ENCODE results near the gene SSTR4. TPM values are rescaled to one million over a fixed set of nuclear protein-coding genes. Genes with fewer than 3 reads are reported as not detected.

Gene SSTR4
- total and polyA plus RNA-seq, 4 donors, result not detected

- H3K27me3 ChIP-seq (ENCODE audit: control insufficient read depth in 4 of 4, insufficient read depth in 4 of 4, low read length in 3 of 4), result no peaks in the 10 kb centered on the region
- H3K4me3 ChIP-seq (ENCODE audit: low read depth in 1 of 3, low read length in 3 of 3), result no peak overlapping the region
- H3K27ac ChIP-seq (ENCODE audit: low read depth in 1 of 2, low read length in 2 of 2), result no peak overlapping the region
- H3K9me3 ChIP-seq (ENCODE audit: control insufficient read depth in 4 of 4, low read length in 3 of 4), result no peaks in the 10 kb centered on the region
- H3K4me1 ChIP-seq (ENCODE audit: control insufficient read depth in 4 of 4, insufficient read depth in 4 of 4, low read length in 3 of 4), result no peaks in the 10 kb centered on the region
- TF ChIP-seq, protein P1, sequence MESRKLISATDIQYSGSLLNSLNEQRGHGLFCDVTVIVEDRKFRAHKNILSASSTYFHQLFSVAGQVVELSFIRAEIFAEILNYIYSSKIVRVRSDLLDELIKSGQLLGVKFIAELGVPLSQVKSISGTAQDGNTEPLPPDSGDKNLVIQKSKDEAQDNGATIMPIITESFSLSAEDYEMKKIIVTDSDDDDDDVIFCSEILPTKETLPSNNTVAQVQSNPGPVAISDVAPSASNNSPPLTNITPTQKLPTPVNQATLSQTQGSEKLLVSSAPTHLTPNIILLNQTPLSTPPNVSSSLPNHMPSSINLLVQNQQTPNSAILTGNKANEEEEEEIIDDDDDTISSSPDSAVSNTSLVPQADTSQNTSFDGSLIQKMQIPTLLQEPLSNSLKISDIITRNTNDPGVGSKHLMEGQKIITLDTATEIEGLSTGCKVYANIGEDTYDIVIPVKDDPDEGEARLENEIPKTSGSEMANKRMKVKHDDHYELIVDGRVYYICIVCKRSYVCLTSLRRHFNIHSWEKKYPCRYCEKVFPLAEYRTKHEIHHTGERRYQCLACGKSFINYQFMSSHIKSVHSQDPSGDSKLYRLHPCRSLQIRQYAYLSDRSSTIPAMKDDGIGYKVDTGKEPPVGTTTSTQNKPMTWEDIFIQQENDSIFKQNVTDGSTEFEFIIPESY (IDR thresholded peaks at IDR 0.05), result no peak
- TF ChIP-seq, protein P2, sequence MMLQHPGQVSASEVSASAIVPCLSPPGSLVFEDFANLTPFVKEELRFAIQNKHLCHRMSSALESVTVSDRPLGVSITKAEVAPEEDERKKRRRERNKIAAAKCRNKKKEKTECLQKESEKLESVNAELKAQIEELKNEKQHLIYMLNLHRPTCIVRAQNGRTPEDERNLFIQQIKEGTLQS (IDR thresholded peaks at IDR 0.05), result no peak
- TF ChIP-seq RAD21 (IDR thresholded peaks at IDR 0.05), result no peak
- TF ChIP-seq GABPA (IDR thresholded peaks at IDR 0.05 in 1 of 2, conservative IDR thresholded peaks at IDR 0.05 in 1 of 2), result no peak
- no peak for TF ChIP-seq CTCF (IDR thresholded peaks at IDR 0.05; ENCODE audit: low read depth, low read length, missing input control)
- no peak for TF ChIP-seq HNF4G (IDR thresholded peaks at IDR 0.05)
- TF ChIP-seq RXRA (IDR thresholded peaks at IDR 0.05), result no peak
- TF ChIP-seq, protein P3, sequence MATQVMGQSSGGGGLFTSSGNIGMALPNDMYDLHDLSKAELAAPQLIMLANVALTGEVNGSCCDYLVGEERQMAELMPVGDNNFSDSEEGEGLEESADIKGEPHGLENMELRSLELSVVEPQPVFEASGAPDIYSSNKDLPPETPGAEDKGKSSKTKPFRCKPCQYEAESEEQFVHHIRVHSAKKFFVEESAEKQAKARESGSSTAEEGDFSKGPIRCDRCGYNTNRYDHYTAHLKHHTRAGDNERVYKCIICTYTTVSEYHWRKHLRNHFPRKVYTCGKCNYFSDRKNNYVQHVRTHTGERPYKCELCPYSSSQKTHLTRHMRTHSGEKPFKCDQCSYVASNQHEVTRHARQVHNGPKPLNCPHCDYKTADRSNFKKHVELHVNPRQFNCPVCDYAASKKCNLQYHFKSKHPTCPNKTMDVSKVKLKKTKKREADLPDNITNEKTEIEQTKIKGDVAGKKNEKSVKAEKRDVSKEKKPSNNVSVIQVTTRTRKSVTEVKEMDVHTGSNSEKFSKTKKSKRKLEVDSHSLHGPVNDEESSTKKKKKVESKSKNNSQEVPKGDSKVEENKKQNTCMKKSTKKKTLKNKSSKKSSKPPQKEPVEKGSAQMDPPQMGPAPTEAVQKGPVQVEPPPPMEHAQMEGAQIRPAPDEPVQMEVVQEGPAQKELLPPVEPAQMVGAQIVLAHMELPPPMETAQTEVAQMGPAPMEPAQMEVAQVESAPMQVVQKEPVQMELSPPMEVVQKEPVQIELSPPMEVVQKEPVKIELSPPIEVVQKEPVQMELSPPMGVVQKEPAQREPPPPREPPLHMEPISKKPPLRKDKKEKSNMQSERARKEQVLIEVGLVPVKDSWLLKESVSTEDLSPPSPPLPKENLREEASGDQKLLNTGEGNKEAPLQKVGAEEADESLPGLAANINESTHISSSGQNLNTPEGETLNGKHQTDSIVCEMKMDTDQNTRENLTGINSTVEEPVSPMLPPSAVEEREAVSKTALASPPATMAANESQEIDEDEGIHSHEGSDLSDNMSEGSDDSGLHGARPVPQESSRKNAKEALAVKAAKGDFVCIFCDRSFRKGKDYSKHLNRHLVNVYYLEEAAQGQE (IDR thresholded peaks at IDR 0.05), result no peak
- TF ChIP-seq NR2F2 (IDR thresholded peaks at IDR 0.05), result no peak
- no peak for TF ChIP-seq YY1 (IDR thresholded peaks at IDR 0.05)
- no peak for TF ChIP-seq MAX (IDR thresholded peaks at IDR 0.05)
- no peak for TF ChIP-seq EGR1 (IDR thresholded peaks at IDR 0.05; ENCODE audit: low read depth in 2 of 2)
- no peak for TF ChIP-seq TAF1 (conservative IDR thresholded peaks at IDR 0.05)
- no peak for TF ChIP-seq FOXA1 (IDR thresholded peaks at IDR 0.05)
- TF ChIP-seq HNF4A (conservative IDR thresholded peaks at IDR 0.05), result no peak
- no peak for TF ChIP-seq SP1 (IDR thresholded peaks at IDR 0.05)
- no peak for TF ChIP-seq FOXA2 (IDR thresholded peaks at IDR 0.05)
- WGBS, result 96% methylated on average over 3 of the region's 3 CpGs
- no peaks in the 10 kb centered on the region for H3K36me3 ChIP-seq (ENCODE audit: control insufficient read depth in 4 of 4, insufficient read depth in 3 of 4, low read depth in 1 of 4, low read length in 3 of 4)
- no peak for DNase-seq (ENCODE audit: low spot score)
- no peak overlapping the region for H3K9ac ChIP-seq (ENCODE audit: low read depth in 1 of 2, low read length in 2 of 2)
These were observed 36.3 kb downstream of the SSTR4 start for GRCh38 chr20:23071398-23071797.

DNA sequence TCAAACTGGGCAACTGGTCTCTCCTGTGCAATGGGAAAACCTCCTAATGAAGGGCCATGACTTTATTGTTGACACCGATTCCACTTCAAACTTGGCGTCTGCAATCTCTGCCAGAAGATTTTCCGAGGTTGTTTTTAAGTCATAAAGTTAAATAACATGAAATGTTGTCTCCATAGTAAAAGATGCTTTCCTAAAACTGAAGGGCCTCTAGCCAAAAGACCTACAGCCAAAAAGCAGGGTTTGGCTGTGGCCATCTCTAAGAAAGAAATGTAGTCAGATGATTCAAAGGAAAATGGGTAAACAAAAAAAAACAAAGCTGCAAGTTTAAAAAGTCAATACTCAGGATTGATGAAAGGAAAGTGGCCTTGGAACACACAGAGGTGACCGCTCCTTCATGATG lies 36.9 kb downstream of the SSTR4 start:
- Histone ChIP-seq H3K4me3 (ENCODE audit: low read depth in 1 of 3, low read length in 3 of 3) (no peak overlapping the region), H3K9ac (ENCODE audit: low read depth in 1 of 2, low read length in 2 of 2) (no peak overlapping the region), H3K27ac (ENCODE audit: low read depth in 1 of 2, low read length in 2 of 2) (no peak overlapping the region), H3K36me3 (ENCODE audit: control insufficient read depth in 4 of 4, insufficient read depth in 3 of 4, low read depth in 1 of 4, low read length in 3 of 4) (no peaks in the 10 kb centered on the region), H3K9me3 (ENCODE audit: control insufficient read depth in 4 of 4, low read length in 3 of 4) (no peaks in the 10 kb centered on the region), H3K4me1 (ENCODE audit: control insufficient read depth in 4 of 4, insufficient read depth in 4 of 4, low read length in 3 of 4) (no peaks in the 10 kb centered on the region), H3K27me3 (ENCODE audit: control insufficient read depth in 4 of 4, insufficient read depth in 4 of 4, low read length in 3 of 4) (no peaks in the 10 kb centered on the region)
- no peak for DNase-seq (ENCODE audit: low spot score)
- TF ChIP-seq EGR1 (IDR thresholded peaks at IDR 0.05; ENCODE audit: low read depth in 2 of 2), result no peak
- no peak for TF ChIP-seq YY1 (IDR thresholded peaks at IDR 0.05)
- TF ChIP-seq GABPA (IDR thresholded peaks at IDR 0.05 in 1 of 2, conservative IDR thresholded peaks at IDR 0.05 in 1 of 2), result no peak
- TF ChIP-seq NR2F2 (IDR thresholded peaks at IDR 0.05), result no peak
- TF ChIP-seq, protein P3 (IDR thresholded peaks at IDR 0.05), result no peak
- 73% methylated on average over 4 of the region's 4 CpGs for WGBS

Measured in liver (tissue), 9 donors.